ENCODE results near the gene CHST13.

The CHST13 gene

DNA sequence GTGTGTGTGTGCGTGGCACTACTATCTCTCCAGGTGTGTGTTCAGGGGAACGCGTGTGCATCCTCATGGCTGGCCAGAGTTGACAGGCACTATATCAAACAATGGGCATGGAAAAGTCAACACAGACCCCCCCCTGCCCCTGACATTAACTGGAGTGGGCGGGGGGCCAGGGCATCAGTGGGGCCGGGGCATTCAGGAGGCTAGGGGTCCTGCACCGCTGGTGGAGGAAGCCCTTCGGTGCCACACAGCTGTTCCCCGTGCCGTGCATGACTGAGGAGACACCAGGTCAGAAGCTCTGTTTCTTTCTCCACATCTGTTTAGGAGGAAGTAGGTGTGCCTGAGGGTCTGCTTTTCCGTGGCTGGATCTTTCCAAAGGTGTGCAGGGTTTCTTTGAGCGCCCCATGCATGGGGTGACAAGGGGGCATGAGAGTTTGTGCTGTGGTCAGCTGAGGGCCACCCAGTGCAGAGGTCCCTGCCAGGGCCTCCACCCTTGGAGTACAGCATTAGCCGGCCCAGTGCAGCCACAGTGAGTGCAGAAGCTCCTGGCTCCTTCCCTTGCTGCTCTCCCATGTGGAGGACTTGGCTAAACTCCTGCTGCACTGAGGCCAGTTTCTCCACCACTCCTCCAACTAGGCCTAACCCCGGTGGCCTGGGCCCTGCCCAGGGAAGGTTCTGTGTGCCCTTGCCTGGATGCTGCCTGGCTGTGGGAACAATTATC lies 27.3 kb downstream of the CHST13 start:
- no peaks in the 10 kb centered on the region for H3K4me1 ChIP-seq (ENCODE audit: control insufficient read depth, insufficient read depth, low read length)
- no peak overlapping the region for H3K9ac ChIP-seq (ENCODE audit: low read length)
- H3K4me3 ChIP-seq (ENCODE audit: low read length), result no peak overlapping the region
- H3K36me3 ChIP-seq (ENCODE audit: control insufficient read depth, insufficient read depth, low read length), result no peaks in the 10 kb centered on the region
- H3K27ac ChIP-seq (ENCODE audit: low read depth, low read length), result no peak overlapping the region
- H3K27me3 ChIP-seq (ENCODE audit: control insufficient read depth, insufficient read depth, low read length), result no peaks in the 10 kb centered on the region

DNA sequence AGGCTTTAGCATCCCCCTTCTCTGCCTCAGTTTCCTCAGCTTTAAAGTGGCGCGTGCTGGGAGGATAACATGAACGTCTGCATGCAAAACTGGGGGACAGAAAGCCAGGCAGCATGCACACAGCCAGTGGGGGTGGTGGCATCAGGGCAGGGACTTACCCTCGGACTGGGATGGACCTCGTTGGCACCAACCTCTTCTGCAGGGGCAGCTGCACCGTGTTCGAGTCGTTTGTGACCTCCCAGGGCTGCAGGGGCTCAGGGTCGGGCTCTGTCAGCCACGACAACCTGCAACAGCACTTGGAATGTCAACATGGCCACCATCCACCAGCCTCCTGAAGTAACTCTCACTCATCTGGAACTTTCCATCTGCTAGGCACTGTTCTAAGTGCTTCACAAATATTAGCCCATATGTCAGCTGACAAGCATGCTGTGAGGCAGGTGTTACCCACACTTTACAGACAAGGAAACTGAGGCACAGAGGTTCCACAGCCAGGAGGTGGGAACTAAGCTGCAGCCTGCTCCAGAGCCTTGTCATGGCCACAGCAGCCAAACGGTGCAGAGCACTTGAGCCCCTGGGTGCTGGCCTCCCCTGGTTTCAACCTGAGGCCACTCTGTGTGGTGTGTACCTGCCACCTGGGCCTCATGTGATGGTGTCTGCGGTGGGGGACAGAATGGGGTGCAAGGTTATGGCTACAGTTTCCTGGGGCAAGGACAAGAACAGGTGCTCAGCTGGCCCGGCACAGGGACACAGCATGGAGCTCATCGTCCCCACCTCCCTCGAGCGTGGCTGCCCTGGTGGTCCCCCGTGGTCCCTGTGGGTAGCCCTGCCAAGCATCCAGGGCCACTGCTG lies 28.1 kb downstream of the CHST13 start:
- Histone ChIP-seq H3K4me1 (ENCODE audit: control insufficient read depth, insufficient read depth, low read length) (no peaks in the 10 kb centered on the region), H3K36me3 (ENCODE audit: control insufficient read depth, insufficient read depth, low read length) (no peaks in the 10 kb centered on the region), H3K27me3 (ENCODE audit: control insufficient read depth, insufficient read depth, low read length) (no peaks in the 10 kb centered on the region)

GRCh38 chr3:126552688-126553283 lies 28.8 kb downstream of the CHST13 start:
- Histone ChIP-seq H3K4me1 (ENCODE audit: control insufficient read depth, insufficient read depth, low read length) (no peaks in the 10 kb centered on the region), H3K27ac (ENCODE audit: low read depth, low read length) (no peak overlapping the region), H3K9ac (ENCODE audit: low read length) (no peak overlapping the region), H3K27me3 (ENCODE audit: control insufficient read depth, insufficient read depth, low read length) (no peaks in the 10 kb centered on the region), H3K4me3 (ENCODE audit: low read length) (no peak overlapping the region), H3K36me3 (ENCODE audit: control insufficient read depth, insufficient read depth, low read length) (no peaks in the 10 kb centered on the region)

More for the DNA sequence above, 28.1 kb downstream of the CHST13 start:
- Histone ChIP-seq H3K27ac (ENCODE audit: low read depth, low read length) (no peak overlapping the region), H3K4me3 (ENCODE audit: low read length) (no peak overlapping the region), H3K9ac (ENCODE audit: low read length) (no peak overlapping the region)

DNA sequence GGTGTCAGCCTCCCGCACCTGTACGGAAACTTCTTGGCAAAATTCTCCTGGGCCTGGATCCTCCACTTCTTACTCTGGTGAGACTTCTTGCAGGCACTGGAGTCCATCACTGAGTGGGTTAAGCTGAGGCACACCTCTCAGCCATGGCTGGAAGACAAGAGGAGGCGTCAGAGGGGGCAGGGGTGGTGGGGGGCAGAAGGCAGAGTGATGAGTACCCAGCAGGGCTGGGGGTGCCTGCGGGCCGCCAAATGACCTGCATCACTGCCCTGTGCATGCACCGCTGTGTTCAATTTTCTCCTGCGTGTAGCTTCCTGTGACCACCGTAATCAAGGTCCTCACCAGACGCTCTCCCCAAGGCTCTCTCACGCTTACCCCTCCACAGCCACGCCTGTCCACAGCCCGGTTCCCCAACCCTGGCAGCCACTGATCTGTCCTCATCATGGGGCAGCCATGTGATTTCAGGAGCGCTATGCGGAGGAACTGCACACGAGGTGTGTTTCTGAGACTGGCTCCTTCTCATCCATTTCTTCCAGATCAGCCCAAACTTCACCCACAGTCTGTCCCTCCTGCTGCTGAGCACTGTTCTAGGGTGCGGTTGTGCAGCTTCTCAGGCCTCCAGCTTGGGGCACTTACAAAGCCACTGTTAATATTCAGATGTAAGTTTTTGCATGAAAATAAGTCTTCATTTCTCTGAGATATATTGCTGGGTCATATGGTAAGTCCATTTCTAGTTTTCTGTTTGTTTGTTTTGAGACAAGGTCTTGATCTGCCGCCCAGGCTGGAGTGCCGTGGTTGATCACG lies 29.5 kb downstream of the CHST13 start:
- Histone ChIP-seq H3K4me1 (ENCODE audit: control insufficient read depth, insufficient read depth, low read length) (no peaks in the 10 kb centered on the region), H3K4me3 (ENCODE audit: low read length) (no peak overlapping the region), H3K9ac (ENCODE audit: low read length) (no peak overlapping the region), H3K27ac (ENCODE audit: low read depth, low read length) (no peak overlapping the region), H3K36me3 (ENCODE audit: control insufficient read depth, insufficient read depth, low read length) (no peaks in the 10 kb centered on the region), H3K27me3 (ENCODE audit: control insufficient read depth, insufficient read depth, low read length) (no peaks in the 10 kb centered on the region)

DNA sequence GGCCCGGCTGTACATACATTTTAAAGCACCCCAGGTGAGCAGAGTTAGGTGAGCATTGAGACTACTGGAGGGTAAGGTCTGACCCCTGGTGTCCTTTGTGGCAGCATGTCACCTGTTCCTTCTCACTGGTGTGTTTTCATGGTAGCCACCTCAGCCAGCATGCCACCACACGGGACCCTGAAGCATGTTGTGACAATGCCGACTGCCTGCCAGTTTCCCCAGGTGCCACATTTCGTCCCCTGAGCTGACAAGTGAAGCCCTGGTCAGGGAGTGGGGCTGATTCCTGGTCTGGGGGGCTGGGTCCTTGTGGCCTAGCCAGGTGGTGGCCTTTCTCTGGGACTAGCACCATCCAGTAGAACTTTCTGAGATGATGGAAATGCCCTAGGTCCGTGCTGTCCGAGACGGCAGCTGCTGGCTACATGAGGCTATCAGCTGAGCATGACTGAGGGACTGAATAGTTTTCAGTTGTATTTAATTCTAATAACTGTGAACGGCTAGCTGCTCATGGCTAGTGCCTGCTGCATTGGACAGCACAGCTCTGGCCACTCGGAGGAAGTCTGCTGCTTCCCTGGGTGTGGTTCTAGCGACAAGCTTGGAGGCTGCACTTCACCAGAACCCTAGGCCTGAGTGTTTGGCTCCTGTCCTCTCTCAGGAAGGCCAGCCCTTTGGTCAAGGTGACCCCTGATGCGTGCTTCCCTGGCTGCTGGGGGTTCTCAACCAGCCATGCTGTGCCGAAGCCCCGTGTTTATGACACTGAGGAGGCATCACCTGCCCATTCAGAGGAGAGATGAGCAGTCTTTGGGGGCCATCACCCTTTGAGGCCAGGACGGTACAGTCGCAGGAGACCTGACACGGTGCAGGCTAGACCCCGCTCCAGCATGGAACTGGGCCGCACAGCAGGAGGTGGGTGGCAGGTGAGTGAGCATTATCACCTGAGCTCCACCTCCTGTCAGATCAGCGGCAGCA lies 30.9 kb downstream of the CHST13 start:
- no peak overlapping the region for H3K27ac ChIP-seq (ENCODE audit: low read depth, low read length)
- H3K9ac ChIP-seq (ENCODE audit: low read length), result no peak overlapping the region
- no peaks in the 10 kb centered on the region for H3K4me1 ChIP-seq (ENCODE audit: control insufficient read depth, insufficient read depth, low read length)
- no peaks in the 10 kb centered on the region for H3K36me3 ChIP-seq (ENCODE audit: control insufficient read depth, insufficient read depth, low read length)
- H3K4me3 ChIP-seq (ENCODE audit: low read length), result no peak overlapping the region
- no peaks in the 10 kb centered on the region for H3K27me3 ChIP-seq (ENCODE audit: control insufficient read depth, insufficient read depth, low read length)

- no peaks in the 10 kb centered on the region for H3K4me1 ChIP-seq (ENCODE audit: control insufficient read depth, insufficient read depth, low read length)
- H3K36me3 ChIP-seq (ENCODE audit: control insufficient read depth, insufficient read depth, low read length), result no peaks in the 10 kb centered on the region
- no peaks in the 10 kb centered on the region for H3K27me3 ChIP-seq (ENCODE audit: control insufficient read depth, insufficient read depth, low read length)
- H3K4me3 ChIP-seq (ENCODE audit: low read length), result no peak overlapping the region
- H3K9ac ChIP-seq (ENCODE audit: low read length), result no peak overlapping the region
- H3K27ac ChIP-seq (ENCODE audit: low read depth, low read length), result no peak overlapping the region
Measured at GRCh38 chr3:126555795-126556636, 32.1 kb downstream of the CHST13 start.

GRCh38 chr3:126556637-126557414 lies 32.9 kb downstream of the CHST13 start:
- H3K4me1 ChIP-seq (ENCODE audit: control insufficient read depth, insufficient read depth, low read length), result no peaks in the 10 kb centered on the region
- H3K9ac ChIP-seq (ENCODE audit: low read length), result no peak overlapping the region
- no peaks in the 10 kb centered on the region for H3K36me3 ChIP-seq (ENCODE audit: control insufficient read depth, insufficient read depth, low read length)
- H3K27ac ChIP-seq (ENCODE audit: low read depth, low read length), result no peak overlapping the region
- no peaks in the 10 kb centered on the region for H3K27me3 ChIP-seq (ENCODE audit: control insufficient read depth, insufficient read depth, low read length)
- H3K4me3 ChIP-seq (ENCODE audit: low read length), result no peak overlapping the region

- no peak overlapping the region for H3K27ac ChIP-seq (ENCODE audit: low read depth, low read length)
- no peaks in the 10 kb centered on the region for H3K27me3 ChIP-seq (ENCODE audit: control insufficient read depth, insufficient read depth, low read length)
- no peaks in the 10 kb centered on the region for H3K4me1 ChIP-seq (ENCODE audit: control insufficient read depth, insufficient read depth, low read length)
- H3K4me3 ChIP-seq (ENCODE audit: low read length), result no peak overlapping the region
- H3K36me3 ChIP-seq (ENCODE audit: control insufficient read depth, insufficient read depth, low read length), result no peaks in the 10 kb centered on the region
- no peak overlapping the region for H3K9ac ChIP-seq (ENCODE audit: low read length)
Measured at GRCh38 chr3:126557415-126557745, 33.4 kb downstream of the CHST13 start.

DNA sequence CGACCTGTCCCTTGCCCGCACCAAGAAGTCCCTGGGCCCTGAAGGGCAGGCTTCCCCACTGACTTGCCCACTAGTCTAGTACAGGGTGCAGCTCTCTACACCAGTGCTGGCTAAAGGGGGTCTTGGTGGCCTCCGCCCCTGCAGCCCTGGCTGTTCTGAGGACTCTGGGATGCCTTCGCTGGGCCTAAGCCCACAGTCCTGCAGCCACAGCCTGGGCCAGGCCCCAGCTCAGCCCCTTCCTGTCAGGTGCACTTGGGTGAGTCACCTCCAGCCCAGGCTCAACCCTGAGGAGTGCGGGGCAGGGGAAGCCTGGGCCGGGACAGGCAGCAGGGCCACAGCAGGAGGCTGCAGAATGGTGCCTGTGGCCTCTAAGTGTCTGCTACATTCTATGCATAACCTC lies 33.8 kb downstream of the CHST13 start:
- Histone ChIP-seq H3K9ac (ENCODE audit: low read length) (no peak overlapping the region), H3K27me3 (ENCODE audit: control insufficient read depth, insufficient read depth, low read length) (no peaks in the 10 kb centered on the region), H3K27ac (ENCODE audit: low read depth, low read length) (no peak overlapping the region), H3K4me3 (ENCODE audit: low read length) (no peak overlapping the region), H3K36me3 (ENCODE audit: control insufficient read depth, insufficient read depth, low read length) (no peaks in the 10 kb centered on the region), H3K4me1 (ENCODE audit: control insufficient read depth, insufficient read depth, low read length) (no peaks in the 10 kb centered on the region)

GRCh38 chr3:126558336-126559071 lies 34.5 kb downstream of the CHST13 start, which contains the start of gene C3orf22:
C3orf22 (minus strand) TSS chr3:126558932; CDS start chr3:126553390, 5,542 bp downstream.
- Histone ChIP-seq H3K36me3 (ENCODE audit: control insufficient read depth, insufficient read depth, low read length) (no peaks in the 10 kb centered on the region), H3K9ac (ENCODE audit: low read length) (no peak within 1 kb of the TSS), H3K4me1 (ENCODE audit: control insufficient read depth, insufficient read depth, low read length) (no peaks in the 10 kb centered on the region), H3K27me3 (ENCODE audit: control insufficient read depth, insufficient read depth, low read length) (no peaks in the 10 kb centered on the region), H3K4me3 (ENCODE audit: low read length) (no peak within 1 kb of the TSS), H3K27ac (ENCODE audit: low read depth, low read length) (no peak within 1 kb of the TSS)

Measured in rectal smooth muscle tissue (tissue), 1 donor.